Endometrial microvascular endothelial cells (primary cell): ENCODE measurements around the gene RARG. TPM values are rescaled to one million over a fixed set of nuclear protein-coding genes. Genes with fewer than 3 reads are reported as not detected.

ENCODE experiments used
- total RNA-seq: library from RNA; depleted of rRNA; stranded (reverse); fragments of >200 nt; gene quantifications from one replicate; pipeline ENCODE4 v1.2.3, GENCODE V29; 2015; ENCODE audit errors: inconsistent ontology term

Gene RARG
- total RNA-seq, 1 donor from 2014 or later: 23.5 TPM

Other genes with a start within 250 kb of the RARG start
- 363 TPM for gene EIF4B, start 225.8 kb downstream of the RARG start, total RNA-seq
- gene TNS2, start 182.1 kb downstream of the RARG start, total RNA-seq: 43.2 TPM
- gene SPRYD3, start 152.8 kb downstream of the RARG start, total RNA-seq: 34.1 TPM
- 73.8 TPM for gene IGFBP6, start 134.5 kb downstream of the RARG start, total RNA-seq
- not detected for gene SOAT2, start 128.7 kb downstream of the RARG start, total RNA-seq
- gene ZNF740, start 51.5 kb downstream of the RARG start, total RNA-seq: 5.9 TPM
- 4.6 TPM for gene CSAD, start 51.3 kb downstream of the RARG start, total RNA-seq
- 0.93 TPM for gene ITGB7, start 25.0 kb downstream of the RARG start, total RNA-seq
- gene ESPL1, start 36.1 kb upstream of the RARG start, total RNA-seq: 31.9 TPM
- 419 TPM for gene PFDN5, start 63.3 kb upstream of the RARG start, total RNA-seq
- gene MYG1, start 67.5 kb upstream of the RARG start, total RNA-seq: 55.1 TPM
- 93.8 TPM for gene AAAS, start 89.4 kb upstream of the RARG start, total RNA-seq
- gene SP7, start 104.1 kb upstream of the RARG start, total RNA-seq: not detected
- gene SP1, start 148.0 kb upstream of the RARG start, total RNA-seq: 34.6 TPM
- gene AMHR2, start 191.6 kb upstream of the RARG start, total RNA-seq: not detected
- gene PRR13, start 209.5 kb upstream of the RARG start, total RNA-seq: 91.8 TPM
- 407 TPM for gene PCBP2, start 219.9 kb upstream of the RARG start, total RNA-seq